Fibroblast of mammary gland (primary cell): ENCODE data around the gene ZNF81.
"Not testable (repeated sequence)": the region's sequence is repeated elsewhere in the genome, so short reads cannot be mapped to it uniquely, and the experiment has no call there.

Experiments used
- DNase-seq: peaks from one replicate; pipeline ENCODE4 v3.0.0-alpha.2; 2010; ENCODE audit warnings: low read depth
- H3K4me3 ChIP-seq: 2 replicates; pipeline ENCODE4 v1.5.1; 2011; ENCODE audit warnings: low read depth, mild to moderate bottlenecking, low read length, moderate library complexity; ENCODE audit not compliant: control insufficient read depth
- TF ChIP-seq, protein P1 (sequence below): conservative IDR thresholded peaks from 2 replicates; pipeline ENCODE4 v1.5.1; 2011; ENCODE audit warnings: low read depth, low read length, inconsistent platforms; ENCODE audit not compliant: control insufficient read depth, insufficient read depth

ZNF81 gene

DNA sequence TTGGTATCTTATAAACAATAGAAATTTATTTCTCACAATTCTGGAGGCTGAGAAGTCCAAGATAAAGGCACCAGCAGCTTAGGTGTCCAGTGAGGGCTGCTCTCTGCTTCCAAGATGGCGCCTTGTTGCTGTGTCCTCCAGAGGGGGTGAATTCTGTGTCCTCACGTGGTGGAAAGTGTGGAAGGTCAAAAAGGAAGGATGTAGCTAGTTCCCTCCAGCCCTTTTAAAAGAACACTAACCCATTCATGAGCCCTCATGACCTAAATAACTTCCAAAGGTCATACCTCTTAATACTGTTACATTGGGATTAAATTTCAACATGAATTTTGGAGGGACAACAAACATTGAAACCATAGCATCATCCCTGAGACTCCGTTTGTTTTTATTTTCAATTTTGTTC lies 48.8 kb downstream of the ZNF81 start:
- no peak for DNase-seq
- no peak overlapping the region for H3K4me3 ChIP-seq
- TF ChIP-seq, protein P1, sequence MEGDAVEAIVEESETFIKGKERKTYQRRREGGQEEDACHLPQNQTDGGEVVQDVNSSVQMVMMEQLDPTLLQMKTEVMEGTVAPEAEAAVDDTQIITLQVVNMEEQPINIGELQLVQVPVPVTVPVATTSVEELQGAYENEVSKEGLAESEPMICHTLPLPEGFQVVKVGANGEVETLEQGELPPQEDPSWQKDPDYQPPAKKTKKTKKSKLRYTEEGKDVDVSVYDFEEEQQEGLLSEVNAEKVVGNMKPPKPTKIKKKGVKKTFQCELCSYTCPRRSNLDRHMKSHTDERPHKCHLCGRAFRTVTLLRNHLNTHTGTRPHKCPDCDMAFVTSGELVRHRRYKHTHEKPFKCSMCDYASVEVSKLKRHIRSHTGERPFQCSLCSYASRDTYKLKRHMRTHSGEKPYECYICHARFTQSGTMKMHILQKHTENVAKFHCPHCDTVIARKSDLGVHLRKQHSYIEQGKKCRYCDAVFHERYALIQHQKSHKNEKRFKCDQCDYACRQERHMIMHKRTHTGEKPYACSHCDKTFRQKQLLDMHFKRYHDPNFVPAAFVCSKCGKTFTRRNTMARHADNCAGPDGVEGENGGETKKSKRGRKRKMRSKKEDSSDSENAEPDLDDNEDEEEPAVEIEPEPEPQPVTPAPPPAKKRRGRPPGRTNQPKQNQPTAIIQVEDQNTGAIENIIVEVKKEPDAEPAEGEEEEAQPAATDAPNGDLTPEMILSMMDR: no peak

DNA sequence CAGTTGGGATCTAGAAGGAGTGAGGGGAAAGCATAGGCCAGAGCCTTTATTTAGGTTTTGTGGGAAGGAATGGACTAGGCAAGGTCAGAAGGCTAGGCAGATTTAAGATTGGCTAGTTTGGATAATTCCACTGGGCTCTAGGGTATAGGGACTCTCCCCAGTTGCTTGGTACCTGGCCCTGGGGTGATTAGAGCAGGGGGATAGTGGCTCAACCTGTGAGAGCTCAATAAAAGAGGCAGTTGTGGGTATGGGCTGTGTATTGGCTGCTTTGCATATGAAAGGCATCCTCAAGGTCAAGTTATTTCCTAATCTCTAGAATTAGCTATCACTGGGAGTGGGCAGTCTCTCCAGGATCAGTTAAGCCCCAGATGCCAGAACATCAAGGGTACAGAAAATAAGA lies 61.3 kb downstream of the ZNF81 start:
- TF ChIP-seq, protein P1: no peak
- no peak overlapping the region for H3K4me3 ChIP-seq
- no peak for DNase-seq

DNA sequence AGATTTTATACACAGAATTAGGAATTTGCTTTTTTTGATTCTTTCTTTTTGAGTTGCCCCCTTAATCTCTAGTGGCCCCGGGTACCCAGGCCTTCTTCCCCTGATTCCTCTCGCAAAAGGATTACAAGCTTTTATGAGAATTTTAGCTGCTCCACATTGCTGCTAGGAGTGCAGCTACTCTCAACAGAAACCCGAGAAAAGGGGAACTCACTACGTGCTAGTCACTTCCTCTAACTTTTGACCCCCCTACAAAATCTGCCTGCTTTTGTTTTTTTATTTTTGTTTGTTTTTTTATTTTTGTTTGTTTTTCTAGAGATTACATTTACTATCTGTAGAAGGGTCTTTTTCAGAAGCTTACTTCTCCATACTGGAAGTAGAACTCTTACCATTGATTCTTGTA lies 64.1 kb downstream of the ZNF81 start:
- no peak overlapping the region for H3K4me3 ChIP-seq
- no peak for DNase-seq
- TF ChIP-seq, protein P1: no peak

DNA sequence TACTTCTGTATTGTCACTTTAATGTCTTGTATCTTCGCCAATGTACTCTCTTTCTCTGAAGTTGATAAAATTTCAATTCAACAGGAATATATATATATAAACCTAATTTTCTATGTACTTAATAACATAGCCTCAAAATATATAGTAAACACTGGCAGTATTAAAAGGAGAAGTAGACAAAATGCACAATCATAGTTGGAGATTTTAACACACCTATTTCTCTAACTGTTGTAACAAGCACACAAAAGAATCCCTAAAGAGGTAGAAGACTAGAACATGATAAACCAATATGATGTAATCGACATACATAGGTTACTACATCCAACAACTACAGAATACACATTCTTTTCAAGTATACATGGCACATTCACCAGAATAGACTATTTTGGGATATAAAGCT lies 65.5 kb downstream of the ZNF81 start:
- no peak overlapping the region for H3K4me3 ChIP-seq
- TF ChIP-seq, protein P1: no peak

DNA sequence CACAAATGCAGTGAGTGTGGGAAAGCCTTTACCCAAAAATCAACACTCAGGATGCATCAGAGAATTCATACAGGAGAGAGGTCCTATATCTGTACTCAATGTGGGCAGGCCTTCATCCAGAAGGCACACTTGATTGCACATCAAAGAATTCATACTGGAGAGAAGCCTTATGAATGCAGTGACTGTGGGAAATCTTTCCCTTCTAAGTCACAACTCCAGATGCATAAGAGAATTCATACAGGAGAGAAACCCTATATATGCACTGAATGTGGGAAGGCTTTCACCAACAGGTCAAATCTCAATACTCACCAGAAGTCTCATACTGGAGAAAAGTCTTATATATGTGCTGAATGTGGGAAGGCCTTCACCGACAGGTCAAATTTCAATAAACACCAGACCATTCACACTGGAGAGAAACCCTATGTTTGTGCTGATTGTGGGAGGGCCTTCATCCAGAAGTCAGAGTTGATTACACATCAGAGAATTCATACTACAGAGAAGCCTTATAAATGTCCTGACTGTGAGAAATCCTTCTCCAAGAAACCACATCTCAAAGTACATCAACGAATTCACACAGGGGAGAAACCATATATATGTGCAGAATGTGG lies 79.3 kb downstream of the ZNF81 start:
- TF ChIP-seq, protein P1: no peak
- no peak for DNase-seq
- H3K4me3 ChIP-seq: no peak overlapping the region

More for the DNA sequence above, 65.5 kb downstream of the ZNF81 start:
- no peak for DNase-seq

DNA sequence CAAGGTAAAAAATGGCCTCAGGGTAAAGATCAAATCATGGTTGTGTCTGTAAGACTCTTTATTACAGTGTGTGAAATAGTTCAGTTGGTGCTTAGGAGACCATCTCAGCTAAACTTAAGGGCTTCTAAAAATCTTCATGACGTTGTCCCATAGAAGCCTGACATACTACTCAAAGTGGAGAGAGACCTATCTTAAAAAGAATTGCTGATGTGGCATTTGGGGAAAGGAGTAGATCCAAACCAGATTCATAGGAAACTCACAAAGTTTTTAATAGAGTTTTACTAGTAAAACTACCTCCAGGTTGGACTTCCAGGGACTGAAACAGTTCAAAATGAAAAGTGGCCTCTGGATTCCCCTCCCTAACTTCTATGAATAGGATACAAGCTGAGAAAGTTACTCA lies 81.6 kb downstream of the ZNF81 start:
- TF ChIP-seq, protein P1: no peak
- H3K4me3 ChIP-seq: no peak overlapping the region
- DNase-seq: no peak

DNA sequence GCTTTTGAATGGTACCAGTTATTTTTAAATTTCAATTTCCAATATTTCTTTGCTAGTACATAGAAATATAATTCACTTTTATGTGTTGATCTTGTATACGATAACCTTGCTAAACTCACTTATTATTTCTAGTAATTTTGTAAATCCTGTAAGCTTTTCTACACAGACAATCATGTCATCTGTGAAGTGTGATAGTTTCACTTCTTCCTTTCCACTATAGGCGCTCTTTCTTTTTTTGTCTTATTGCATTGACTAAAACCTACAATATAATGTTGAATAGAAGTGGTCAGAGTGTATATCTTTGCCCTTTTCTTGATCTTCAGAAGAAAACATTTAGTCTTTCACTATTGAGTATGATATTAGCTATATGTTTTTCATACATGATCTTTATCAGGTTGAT lies 90.5 kb downstream of the ZNF81 start:
- H3K4me3 ChIP-seq: no peak overlapping the region
- TF ChIP-seq, protein P1: no peak
- DNase-seq: no peak

DNA sequence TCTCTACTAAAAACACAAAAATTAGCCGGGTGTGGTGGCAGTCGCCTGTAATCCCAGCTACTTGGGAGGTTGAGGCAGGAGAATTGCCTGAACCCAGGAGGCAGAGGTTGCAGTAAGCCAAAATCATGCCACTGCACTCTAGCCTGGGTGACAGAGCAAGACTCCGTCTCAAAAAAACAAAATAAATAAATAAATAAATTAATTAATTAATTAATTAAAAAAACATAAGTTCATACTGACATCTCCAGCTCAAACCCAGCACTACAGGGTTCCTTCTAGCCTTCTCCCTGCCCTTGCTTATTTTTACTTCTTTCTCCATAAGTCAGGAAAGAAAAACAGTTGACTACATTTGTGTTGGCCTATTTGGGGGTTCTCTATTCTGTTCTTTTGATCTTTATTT lies 95.3 kb downstream of the ZNF81 start:
- DNase-seq, H3K4me3 ChIP-seq: not testable (repeated sequence)
